ENCODE measurements around the gene INPP5K. TPM values are rescaled to one million over a fixed set of nuclear protein-coding genes. Genes with fewer than 3 reads are reported as not detected.
"Not testable (repeated sequence)": the region's sequence is repeated elsewhere in the genome, so short reads cannot be mapped to it uniquely, and the experiment has no call there.

INPP5K gene
- total RNA-seq: 35.4 TPM
- long read RNA-seq, transcript INPP5K-204 (12 exons, 2,988 nt): major isoform, 36 of 49 reads
- long read RNA-seq, partial matches to known transcripts: 2 of 49 reads
- long read RNA-seq, other reads (novel, unspliced or antisense): 8 of 49 reads

DNA sequence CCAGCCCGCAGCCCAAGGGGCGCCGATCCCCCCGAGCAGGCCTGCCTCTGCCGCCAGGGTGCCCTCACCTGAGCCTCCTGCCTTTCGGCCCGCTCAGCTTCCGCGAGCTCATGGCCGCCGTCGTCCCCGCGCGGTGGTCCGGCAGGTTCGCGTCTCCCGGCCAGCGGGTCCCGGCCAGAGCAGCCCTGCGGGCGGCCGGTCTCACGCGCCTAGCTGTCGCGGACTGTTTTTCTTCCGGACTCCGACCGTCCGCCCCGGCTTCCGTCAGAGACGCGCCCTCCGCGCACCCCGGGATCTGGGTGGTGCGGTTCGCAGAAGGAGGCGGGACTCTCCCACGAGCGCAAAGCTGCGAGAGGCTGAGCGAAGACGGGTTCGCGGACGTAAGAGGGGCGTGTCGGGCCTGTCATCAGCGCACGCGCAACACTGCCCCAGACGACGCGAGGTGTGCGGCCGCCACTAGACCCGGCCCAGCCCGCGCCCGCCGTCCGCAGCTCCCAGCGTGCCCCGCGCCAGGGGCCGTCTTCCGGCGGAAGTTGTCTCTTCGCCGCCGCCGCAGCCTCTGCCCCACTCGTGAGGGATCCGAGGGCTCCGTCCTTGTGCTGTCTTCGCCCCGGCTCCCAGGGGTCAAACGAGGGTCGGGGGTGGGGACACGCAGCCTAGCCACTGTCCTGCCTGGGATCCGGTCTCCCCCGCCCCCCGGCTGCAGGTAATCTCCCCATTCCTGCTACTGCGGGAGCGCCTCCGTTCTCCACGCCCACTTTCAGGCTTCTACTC is at the start of gene INPP5K:
INPP5K (minus strand) TSS at position 225 of the 774 bp plus-strand sequence; CDS start at position 112, 113 bp downstream.
- DNase-seq (ENCODE audit: missing footprints) (peak; percentile 99), ATAC-seq (peak; percentile 99)
- intact Hi-C loops (cut with DNase I): loop anchor here (2.0 to 5.0 kb wide), 3 partner anchors 152 to 239 kb away; partner anchors contain the start of gene TRARG1

- DNase-seq (ENCODE audit: missing footprints): no peak
- intact Hi-C loops (cut with DNase I): loop anchor here (10.0 kb wide), 1 partner anchor 479 kb away; the partner anchor contains the start of gene OVCA2
- ATAC-seq: no peak
These were observed 49.5 kb upstream of the INPP5K start for GRCh38 chr17:1565877-1566276.

- intact Hi-C loops (cut with DNase I): loop anchor here (10.0 kb wide), 1 partner anchor 481 kb away; the partner anchor contains the start of gene OVCA2
- peak; percentile 50 for DNase-seq (ENCODE audit: missing footprints)
- no peak for ATAC-seq
These were observed 47.6 kb upstream of the INPP5K start for GRCh38 chr17:1563786-1564613.

DNA sequence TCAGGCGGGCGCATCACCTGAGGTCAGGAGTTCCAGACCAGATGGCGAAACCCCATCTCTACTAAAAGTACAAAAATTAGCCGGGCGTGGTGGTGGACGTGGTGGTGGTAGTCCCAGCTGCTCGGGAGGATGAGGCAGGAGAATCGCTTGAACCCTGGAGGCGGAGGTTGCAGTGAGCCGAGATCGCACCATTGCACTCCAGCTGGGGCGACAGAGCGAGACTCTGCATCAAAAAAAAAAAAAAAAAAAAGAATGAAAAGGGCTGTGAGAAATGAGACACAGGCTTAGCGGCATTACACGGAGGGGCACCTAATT is 47.0 kb upstream of the INPP5K start:
- not testable (repeated sequence) for DNase-seq (ENCODE audit: missing footprints); ATAC-seq
- intact Hi-C loops (cut with DNase I): loop anchor here (10.0 kb wide), 1 partner anchor 481 kb away; the partner anchor contains the start of gene OVCA2

- no peak for DNase-seq (ENCODE audit: missing footprints)
- intact Hi-C loops (cut with DNase I): loop anchor here (10.0 kb wide), 1 partner anchor 483 kb away; the partner anchor contains the start of gene OVCA2
These were observed 45.8 kb upstream of the INPP5K start for GRCh38 chr17:1562176-1562643.

DNA sequence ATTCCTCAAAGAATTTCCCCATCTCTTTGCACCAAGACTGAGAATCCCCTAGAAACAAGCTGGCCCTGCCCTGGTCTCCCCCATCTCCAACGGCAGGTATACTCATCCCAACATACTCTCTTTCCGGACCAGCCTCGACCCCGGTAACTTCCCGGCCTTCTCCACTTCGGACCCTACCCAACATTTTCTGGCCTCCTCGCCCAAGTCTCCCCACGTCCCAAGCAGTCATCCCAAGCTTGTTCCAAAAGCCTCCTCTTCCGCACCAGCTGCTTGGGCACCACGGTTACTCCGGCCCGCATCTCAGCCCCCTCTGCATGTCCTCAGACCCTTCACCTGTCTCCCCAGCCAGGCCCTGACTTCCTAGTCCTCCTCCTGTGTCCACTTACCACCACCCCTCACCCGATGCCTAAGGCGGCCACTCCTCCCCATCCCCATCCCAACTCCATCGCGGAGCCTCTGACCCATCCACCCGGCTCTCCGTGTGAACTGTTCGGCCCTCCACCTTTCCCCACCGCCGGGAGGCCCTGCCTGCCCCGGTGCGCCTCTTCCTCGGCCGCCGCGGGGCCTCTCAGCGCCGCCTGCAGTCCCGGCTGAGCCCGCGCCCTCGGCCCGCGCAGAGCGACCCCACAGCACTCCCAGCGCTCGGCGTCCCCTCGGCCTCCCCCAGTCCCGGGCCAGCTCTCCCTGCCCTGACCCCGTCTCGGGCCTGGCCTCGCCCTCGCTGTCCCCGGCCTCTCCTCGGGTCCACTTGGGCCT is 45.2 kb upstream of the INPP5K start:
- ATAC-seq: no peak
- intact Hi-C loops (cut with DNase I): loop anchor here (10.0 kb wide), 1 partner anchor 483 kb away; the partner anchor contains the start of gene OVCA2
- peak; percentile 48 for DNase-seq (ENCODE audit: missing footprints)

More at GRCh38 chr17:1562176-1562643, 45.8 kb upstream of the INPP5K start:
- peak; percentile 5 for ATAC-seq

- intact Hi-C loops (cut with DNase I): loop anchor here (10.0 kb wide), 1 partner anchor 484 kb away; the partner anchor contains the start of gene OVCA2
- no peak for DNase-seq (ENCODE audit: missing footprints)
- ATAC-seq: no peak
These were observed 44.5 kb upstream of the INPP5K start for GRCh38 chr17:1560858-1561355.

GRCh38 chr17:1560101-1560857 is 43.9 kb upstream of the INPP5K start:
- intact Hi-C loops (cut with DNase I): loop anchor here (10.0 kb wide), 1 partner anchor 485 kb away; the partner anchor contains the start of gene OVCA2
- DNase-seq (ENCODE audit: missing footprints): no peak
- no peak for ATAC-seq

- ATAC-seq (no peak), DNase-seq (ENCODE audit: missing footprints) (no peak)
- intact Hi-C loops (cut with DNase I): loop anchor here (10.0 kb wide), 1 partner anchor 485 kb away; the partner anchor contains the start of gene OVCA2
These were observed 42.9 kb upstream of the INPP5K start for GRCh38 chr17:1559047-1560043.

DNA sequence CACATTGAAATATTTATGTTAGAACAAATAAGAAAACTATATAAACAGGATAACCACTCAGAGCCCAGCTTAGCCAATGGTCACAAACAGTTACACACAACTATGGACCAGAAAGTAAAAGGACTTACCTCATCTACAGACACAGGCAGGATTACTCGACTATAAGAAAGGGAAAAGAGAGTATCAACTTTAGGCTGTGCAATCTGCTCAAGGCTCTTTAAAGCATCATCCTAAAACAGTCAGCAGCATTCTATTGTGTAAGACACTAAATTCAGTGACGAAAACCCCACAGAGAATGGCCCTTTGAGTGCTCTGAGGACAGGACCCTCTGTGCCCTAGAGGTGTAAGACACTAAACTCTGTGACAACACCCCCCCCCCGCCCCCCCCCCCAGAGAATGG is 42.0 kb upstream of the INPP5K start:
- intact Hi-C loops (cut with DNase I): no loop called here
- ATAC-seq (no peak), DNase-seq (ENCODE audit: missing footprints) (no peak)

DNA sequence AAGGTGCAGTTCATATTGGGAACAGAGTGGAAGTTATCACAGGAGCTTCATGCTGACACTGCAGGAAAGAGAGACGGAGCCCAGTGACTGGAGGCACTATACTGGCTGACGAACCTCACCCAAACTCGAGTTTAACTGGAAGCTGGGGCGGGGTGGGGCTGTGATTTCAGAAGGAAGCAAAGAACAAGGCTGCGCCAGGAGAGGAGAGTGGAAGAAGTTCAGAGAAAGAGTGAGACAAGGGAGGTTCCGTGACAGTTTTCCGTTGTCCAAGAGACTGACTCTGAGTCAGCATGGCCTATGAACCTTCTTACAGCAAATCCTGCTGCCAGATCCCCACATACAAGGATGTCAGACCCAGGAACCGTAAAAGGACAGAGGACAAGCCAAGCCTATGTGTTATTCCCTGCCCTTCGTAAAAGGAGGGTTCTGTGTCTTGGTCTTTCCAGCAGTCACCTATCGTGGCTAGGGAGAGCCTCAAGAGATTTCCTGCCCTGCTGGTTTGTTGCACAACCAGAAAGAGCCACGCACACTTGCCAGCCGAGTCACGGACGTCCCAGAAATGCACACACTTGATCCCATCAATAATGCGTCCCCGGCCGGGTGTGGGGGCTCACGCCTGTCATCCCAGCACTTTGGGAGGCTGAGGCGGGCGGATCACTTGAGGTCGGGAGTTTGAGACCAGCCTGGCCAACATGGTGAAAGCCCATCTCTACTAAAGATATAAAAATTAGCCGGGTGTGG is 41.1 kb upstream of the INPP5K start:
- DNase-seq (ENCODE audit: missing footprints) (no peak), ATAC-seq (no peak)
- intact Hi-C loops (cut with DNase I): no loop called here

GRCh38 chr17:1555651-1556471 is 39.4 kb upstream of the INPP5K start:
- intact Hi-C loops (cut with DNase I): no loop called here
- no peak for ATAC-seq
- no peak for DNase-seq (ENCODE audit: missing footprints)

- intact Hi-C loops (cut with DNase I): no loop called here
- DNase-seq (ENCODE audit: missing footprints) (no peak), ATAC-seq (no peak)
These were observed 38.5 kb upstream of the INPP5K start for GRCh38 chr17:1554751-1555540.
